NCI-H2196 (cell line): ENCODE results near the gene GATAD2B.
A peak's percentile ranks its signal among the peaks of the same experiment; 100 is the strongest.

Source experiments
- DNase-seq: peaks from one replicate; lab custom pipeline; 2025; ENCODE audit not compliant: unreplicated experiment; lab: John Stamatoyannopoulos, UW

The GATAD2B gene

DNA sequence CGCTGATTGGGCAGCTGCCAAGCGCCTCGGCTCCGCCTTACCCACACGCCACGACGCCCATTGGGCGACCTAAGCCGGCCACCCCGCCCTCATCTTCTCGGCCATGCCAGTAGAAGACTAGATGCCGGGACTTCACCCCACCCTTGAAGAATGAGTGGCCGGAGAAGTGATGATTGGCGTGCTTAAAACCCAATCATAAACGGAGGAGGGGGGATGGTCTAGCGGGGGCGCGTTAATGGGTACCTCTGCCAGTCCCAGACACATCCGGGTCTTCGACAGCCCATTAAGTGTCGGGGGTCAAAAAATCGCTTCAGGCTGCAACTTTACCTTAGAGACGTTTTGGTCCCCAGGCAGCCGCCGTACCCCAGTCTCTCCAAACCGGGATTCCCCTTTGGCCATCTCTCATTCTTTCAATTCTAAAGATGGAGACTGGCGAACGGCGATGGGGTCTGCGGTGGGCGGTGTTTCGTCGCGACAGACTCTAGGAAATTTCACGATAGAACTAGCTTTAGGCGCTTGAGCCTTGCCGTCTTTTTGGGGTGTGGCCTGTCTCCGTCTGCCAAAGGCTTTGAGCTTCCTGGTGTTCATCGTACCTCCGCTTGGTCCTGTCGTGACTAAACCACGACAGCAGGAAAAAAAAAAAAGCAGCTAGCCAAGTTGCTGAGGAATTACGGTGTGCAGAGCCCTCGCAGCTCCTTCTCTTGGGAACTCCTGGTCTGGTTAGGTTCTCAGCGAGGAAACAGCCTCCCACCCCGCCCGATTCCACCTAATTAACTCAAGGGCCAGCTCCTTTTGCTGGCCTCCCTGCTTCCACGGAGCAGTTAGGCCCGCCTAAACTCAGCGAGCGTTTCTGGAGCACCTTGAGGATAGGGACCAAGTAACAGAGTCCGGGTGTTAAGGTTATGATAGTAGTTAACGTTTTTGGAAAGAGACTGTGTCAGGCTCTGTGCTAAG lies at the start of gene GATAD2B:
TSS of gene GATAD2B (minus strand) at position 1 of the 954 bp plus-strand sequence. CDS start 94,625 bp downstream, outside the sequence.
- DNase-seq, result peak; percentile 99

DNA sequence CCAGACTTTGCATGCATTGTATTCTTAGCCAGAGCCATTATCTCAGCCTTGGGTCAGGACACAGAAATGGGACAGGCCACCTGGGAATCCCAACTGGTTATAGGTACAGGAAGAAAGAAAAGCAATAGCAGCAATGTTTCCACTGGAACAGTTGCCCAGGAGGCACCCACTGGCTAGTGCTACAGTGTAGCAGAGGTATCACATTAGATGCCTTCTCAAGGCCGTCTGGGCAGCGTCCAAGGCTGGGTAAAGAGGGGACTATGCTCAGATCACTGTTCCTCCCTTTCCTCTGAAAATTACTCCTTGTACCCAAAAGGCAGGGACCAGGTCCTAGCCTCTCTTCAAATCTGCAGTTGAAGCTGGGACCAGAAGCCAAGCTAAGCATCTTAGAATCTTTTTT lies 47.6 kb upstream of the GATAD2B start:
- no peak for DNase-seq

DNA sequence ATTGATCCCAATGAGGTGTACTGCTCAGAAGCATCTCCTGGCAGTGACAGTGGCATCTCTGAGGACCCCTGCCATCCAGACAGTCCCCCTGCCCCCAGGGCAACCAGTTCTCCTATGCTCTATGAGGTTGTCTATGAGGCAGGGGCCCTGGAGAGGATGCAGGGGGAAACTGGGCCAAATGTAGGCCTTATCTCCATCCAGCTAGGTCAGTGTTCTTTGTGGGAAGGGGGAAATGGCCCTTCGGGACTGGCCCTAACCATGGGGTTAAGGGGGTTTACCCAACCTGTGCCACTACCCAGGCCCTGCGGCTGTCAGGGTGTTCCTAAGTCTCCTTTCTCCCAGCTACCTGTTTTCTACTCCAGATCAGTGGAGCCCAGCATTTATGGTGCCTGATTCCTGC lies 46.2 kb upstream of the GATAD2B start:
- DNase-seq, result no peak

DNA sequence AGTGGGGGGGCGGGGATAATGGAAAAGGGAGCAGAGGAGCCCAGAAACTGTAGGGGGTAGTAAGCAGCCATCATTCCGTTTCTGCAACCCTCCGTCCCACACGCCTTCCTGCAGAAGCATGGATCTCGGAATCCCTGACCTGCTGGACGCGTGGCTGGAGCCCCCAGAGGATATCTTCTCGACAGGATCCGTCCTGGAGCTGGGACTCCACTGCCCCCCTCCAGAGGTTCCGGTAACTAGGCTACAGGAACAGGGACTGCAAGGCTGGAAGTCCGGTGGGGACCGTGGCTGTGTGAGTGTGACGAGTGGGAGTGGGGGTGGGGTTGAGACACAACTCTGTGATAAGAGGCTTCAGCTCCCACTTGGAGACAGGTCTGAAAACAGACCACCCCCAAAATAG lies 45.6 kb upstream of the GATAD2B start:
- DNase-seq, result no peak

DNA sequence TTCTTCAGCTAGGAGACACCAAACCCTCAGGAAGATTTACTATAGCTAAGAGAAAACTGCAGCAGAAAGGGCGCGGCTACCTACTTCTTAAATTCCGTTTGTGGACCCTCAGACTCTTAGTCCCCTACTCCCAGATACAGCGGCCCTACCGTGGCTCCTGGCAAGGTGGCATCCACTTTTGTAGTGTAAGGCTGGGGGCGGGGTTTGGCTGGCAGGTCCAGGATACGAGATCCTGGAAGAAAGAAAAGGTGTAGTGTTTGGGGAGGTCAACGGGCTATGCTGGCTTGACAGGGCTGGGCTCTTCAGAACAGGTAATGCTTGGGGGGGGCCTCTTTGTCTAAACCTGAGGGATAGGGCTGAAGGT lies 45.2 kb upstream of the GATAD2B start:
- peak; percentile 51 for DNase-seq

DNA sequence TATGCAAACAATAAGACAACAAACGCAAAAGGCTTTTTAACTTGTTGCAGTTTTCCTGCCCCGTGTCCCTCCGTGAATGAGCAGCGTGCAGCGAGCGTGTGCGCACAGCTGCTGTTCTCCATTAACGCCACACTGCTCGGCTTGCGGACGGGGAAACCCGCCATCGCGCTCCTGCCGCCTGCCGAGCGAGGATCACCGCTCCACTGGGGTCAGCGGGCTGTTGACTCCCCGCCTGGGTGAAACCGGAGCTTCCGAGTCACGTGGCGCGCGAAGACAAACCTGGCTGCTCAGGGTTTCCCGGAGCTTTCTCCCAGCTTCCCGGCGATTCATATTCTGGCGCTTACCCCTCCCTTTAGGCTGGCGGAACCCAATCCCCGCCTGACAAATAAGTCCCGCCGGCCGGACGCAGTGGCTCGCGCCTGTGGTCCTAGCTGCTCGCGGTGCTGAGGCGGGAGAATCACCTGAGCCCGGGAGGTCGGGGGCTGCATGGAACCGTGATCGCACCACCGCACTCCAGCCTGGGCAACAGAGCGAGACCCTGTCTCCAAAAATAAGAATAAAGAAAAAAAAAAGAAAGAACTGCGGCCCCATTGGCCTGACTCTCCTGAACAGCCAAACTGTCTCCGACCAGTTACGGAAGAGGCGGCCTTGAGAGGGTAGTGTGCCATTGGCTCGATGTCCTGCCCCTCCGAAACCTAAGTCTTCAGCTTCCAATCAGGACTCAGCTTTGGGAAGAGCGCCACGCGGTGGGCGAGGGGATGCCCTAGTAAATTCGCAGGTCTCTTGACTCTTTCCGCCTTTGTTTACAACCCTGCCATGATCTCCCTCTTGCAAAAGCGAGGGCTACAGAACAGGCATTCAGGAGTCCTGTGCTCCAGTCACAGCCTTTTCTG lies 44.6 kb upstream of the GATAD2B start, which contains the start of gene CREB3L4:
TSS of gene CREB3L4 (plus strand) at position 796 of the 893 bp plus-strand sequence. CDS start 624 bp downstream, outside the sequence.
- DNase-seq, result peak; percentile 95

DNA sequence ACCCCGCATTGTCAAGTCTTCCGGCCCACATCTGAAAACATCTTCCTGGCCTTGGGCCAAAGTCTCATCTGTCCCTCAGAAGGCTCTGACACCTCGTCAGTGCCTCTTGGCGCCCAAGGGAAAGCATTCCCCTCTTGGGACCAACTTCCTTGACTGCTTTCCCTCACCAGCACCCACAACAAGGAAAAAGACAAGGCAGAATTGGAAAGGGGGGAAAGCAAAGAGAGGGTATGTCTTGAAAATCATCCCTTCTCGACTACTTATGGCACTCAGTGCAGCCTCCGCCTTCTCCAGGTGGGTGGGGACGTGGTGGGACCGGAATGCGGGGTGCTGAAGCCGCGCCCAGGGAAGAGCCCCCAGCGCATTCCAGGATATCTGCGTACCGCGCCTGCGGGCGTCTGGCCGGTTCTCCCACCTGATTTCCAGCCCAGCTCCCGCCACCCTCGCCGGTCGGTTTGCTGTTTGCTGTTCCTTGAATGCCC lies 41.1 kb upstream of the GATAD2B start:
- no peak for DNase-seq

DNA sequence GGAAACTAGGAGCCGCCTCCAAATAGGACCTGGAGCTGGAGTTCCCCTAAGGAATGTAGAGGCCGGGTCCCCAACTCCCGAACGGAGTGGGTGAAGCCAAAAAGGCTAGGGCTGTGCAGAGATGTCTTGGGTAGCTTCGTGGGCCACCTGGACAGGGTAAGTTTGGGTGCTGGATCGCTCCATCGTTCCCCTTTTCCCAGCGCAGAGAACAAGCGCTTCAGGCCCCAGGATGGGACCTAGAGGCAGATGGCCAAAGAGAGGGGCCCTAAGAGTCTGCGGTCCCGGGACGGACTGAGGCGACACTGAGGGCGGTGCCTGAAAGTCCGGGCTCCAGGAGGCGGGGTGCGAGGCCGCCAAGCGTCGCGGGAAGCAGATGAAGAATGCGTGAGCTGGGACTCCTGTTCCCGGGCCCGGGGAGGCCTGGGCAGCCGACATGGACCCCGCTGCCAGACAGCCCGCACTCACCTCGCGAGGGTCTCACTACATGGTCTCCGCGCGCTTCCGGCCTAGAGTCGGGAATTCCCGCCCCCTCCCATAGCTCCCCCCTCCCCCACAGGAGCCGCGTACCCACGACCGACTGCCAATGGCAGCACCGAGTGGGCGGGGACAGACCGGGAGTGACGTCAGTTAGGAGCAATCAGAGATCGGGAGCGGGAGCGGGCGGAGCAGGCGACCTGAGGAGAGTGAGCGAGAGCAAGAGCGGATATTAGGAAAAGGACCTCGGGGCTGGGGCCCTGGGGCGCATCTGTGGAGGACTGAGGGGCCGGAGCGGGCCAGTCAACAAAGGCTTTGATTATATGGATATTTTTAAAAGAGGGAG lies 40.5 kb upstream of the GATAD2B start, which contains the start of gene SLC39A1:
TSS of gene SLC39A1 (minus strand) at position 508 of the 820 bp plus-strand sequence. CDS start 822 bp downstream, outside the sequence.
- peak; percentile 98 for DNase-seq

DNA sequence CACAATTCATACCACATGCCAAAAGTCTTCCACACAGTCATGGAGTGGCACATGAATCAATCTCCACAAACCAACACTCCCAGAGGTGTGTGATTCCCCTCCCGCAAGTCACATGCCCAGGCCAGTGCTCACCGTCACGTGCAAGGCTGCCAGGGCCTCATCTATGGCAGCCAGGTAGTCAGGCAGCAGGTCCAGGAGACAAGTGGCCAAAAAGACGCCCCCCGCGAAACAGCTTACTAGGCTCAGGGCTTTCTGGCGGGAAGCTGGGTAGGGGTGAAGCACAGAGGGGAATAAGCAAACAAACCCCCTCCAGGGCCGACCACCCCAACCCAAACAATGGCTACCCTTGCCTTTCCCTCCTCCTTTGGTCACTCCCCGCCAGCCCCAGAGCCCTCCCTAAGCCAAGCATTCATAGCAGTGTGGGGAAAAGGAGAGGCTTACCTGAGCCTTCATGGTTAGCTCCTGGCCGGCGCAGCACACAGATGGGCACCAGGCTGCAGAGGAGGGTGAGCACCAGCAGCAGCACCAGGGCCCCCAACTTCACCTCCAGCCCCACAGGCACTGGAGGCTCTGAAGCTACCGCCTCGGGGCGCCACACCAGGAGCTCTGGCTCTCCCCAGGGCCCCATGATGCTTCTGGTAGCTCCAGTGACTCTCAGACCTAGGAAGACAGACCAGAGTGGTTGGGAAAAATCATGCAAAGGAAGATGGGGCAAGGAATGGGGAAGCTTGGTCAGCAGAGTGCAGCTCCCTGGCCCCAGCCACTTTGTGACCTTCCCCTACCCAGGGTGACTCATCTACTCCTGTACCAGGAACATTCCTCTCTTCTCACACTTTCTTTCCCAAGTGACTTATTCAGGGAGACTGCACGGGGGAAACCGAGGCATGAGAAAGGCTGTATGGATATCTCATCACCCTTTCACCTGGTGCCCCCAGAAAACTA lies 39.6 kb upstream of the GATAD2B start:
- DNase-seq, result no peak

DNA sequence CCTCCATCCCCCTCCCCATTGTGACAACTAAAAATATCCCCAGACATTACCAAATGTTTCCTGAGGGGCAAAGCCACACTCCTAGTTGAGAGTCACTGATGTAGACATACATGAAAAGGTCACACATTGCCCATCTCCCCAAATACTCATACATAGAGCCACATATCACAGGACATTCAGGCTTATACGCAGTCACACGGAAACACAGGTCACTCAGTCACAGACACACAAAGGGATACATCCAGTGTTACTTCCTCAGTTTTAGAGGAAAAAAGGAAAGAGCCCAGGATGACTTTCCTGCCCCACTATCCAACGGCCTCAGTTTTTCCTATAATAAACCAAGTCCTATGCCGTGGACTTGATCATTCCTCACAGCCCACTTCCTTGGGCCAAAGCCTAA lies 38.6 kb upstream of the GATAD2B start:
- DNase-seq, result no peak

DNA sequence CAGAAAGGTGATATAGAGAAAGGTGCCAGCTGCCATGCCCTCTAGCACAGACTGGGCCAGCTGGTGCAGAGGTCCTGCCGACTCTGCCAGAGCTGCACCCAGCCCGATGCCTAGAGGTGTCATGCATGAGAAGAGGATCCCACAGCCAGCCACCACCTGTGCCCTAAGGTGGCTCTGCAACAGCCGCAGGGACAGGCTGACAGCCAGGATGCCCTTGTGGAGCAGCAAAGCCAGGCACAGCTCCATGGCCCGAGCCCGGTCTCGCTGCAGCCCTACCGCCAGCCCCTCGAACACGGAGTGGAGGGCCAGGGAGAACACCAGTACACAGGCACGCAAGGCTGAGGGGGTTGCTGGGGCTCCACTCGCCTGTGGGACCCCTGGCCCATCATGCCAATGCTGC lies 37.4 kb upstream of the GATAD2B start:
- no peak for DNase-seq

DNA sequence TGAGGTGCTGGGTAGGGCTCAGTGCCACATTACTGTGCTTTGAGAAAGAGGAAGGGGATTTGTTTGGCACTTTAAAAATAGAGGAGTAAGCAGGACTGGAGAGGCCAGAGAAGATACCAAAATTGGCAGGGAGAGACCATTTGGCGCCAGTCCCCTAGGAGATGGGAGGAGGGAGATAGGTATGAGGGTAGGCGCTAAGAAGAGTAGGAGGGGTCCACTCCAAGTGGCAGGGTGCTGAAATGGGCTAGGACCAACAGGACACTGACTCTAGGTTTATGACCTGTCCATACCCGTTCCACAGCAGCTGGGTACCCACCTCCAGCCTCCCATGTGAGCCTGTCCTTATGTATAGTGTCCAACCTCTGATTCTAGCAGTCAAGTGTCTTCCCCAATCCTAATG lies 36.7 kb upstream of the GATAD2B start:
- no peak for DNase-seq

DNA sequence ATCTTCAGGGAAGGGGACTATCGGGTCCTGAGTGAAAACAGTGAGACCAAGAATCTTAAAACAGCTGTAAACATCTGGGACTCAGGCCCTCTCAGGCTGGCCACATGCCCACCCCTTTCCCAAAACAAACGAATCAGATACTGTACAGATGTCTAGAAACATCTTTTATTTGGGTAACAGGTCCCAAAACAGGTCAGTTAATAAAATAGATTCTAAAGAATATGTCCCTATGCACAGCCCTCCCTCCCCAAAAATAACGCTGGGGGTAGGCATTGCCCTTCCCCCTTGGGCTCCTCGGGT lies 36.1 kb upstream of the GATAD2B start:
- no peak for DNase-seq

DNA sequence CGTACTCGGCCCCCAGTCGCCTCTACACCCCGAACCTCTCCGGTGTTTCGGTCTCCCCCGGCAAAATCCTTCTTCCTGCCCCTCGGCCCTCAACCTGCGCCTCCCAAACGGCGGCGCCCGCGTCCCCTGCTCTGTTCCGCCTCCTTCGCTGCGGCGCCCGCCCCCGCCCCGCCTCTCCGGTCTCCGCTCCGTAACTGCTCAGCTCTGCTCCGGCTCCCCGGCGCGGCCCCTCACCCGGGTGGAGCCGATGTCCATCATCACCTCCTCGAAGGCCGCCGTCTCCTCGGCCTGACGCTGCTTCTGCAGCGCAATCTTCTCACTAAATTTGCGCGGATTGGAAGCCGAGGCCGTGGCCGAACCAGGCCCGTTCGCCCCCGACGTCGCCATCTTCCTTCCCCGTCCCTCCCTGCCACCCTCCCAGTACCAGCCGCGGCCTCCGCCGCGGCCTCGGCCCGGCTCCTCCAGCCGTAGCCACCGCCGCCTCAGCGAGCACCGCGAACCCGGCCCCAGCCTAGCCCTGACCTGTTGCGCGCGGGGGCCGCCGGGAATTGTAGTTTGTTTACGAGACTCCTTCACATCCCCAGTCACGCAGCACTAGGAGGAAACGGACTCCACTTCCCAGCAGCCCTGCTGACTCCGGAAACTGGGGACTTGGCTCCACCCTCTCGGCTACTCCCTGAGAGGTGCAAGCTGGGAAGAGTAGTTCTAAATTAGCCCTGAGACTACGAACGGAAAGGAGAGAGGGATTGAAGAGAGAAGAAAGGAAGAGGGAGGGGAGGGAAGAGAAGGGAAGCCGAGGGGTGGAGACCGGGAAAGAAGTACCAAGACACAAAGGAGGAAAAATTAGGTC lies 35.6 kb upstream of the GATAD2B start, which contains the start of gene CRTC2:
TSS of gene CRTC2 (minus strand) at position 502 of the 850 bp plus-strand sequence. CDS start at position 387, 115 bp downstream.
- peak; percentile 98 for DNase-seq

DNA sequence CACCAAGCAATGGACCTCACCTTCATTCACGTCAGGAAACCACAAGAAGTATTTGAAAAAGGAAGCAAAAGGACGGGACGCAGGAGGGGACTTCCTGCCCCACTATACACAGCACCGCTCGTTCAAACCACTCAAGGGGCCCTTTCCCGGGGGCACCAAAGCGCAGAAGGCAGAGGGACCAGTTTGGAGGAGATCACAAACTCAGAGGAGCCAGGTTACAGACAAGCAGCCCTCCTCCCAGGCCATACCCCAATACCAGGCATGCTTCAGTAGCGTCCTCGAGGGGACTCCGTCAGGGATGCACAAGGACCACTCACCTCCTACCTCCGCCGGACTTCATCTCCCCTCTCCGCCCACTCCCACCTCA lies 35.0 kb upstream of the GATAD2B start:
- DNase-seq, result no peak

DNA sequence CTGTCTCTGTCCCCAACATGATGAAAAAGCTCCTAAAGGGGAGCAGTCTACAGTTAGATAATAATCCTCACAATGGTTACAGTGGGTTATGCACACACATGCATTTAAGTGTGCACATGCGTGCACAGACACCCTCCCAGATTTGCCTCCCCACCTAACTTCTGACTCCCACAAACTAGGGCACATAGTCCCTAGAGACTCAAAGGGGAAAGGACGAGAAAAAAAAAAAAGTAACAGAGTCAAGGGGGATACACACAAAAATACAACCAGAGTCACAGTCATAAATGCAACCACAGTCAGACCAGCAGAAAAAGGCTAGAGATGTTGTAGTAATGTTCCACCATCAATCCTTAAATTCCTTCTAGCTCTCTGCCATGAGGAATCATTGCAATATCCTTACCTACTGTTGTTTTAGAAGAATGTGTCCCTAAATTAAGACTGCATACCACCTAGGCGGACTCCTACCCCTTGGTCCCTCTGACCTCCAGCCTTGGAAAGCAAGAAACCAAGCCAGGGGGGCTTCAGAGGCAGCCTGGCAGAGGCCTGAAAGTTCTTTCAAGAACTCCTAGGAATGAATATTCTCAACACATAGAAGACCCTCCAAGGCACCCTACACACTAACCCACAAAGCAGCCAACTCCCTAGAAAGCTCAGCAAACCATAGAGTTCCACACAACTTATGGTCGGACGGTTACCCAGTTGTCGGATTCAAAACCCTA lies 34.4 kb upstream of the GATAD2B start:
- DNase-seq, result no peak

DNA sequence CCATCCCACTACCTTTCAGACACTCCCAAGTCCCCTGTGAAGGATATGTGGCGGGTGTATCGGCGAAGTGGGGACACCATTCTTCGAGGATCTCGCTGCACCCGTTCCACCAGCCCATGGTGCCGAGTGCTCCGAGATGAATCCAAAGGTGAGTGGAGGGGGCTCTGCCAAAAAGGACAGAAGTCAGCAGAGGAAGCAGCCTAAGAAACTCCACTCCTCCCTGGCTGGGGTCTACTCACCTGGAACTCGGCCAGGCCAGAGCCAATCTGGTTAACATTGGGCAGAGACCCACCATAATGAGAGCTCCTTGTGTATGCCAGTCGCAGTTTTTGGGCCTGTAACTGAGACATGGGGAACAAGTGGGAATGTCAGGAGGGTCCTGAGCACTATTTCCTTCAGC lies 32.1 kb upstream of the GATAD2B start:
- no peak for DNase-seq

DNA sequence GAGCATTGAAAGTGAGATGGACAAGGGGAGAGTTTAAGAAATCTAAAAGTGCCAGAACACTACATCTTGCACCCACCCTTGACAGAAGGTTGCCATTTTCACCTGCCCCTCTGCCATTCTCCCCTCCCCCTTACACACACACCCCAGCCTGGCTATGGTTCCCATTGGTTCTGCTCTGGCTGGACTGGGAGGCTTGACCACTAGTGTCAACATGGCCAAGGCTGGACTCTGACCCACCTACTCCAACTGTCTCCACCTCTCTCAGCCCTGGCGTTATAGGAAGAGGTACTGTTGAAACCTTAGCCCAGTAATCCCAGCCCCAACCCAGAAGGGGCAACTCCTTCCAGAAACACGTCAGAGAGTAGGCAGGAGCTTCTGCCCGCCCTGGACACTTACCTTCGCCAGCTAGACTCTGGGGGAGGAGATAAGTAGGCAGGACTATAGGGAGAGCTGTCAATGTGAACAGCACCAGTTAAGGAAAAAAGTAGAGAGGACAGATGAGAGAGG lies 31.1 kb upstream of the GATAD2B start:
- no peak for DNase-seq
